Glomerular endothelial cell (primary cell): ENCODE results near the gene ADGRV1. TPM values are rescaled to one million over a fixed set of nuclear protein-coding genes. Genes with fewer than 3 reads are reported as not detected.

Experiments used
- DNase-seq: peaks from one replicate; pipeline ENCODE4 v3.0.0-alpha.2; 2011; ENCODE audit warnings: low read depth, low spot score; ENCODE audit errors: extremely low read depth
- total RNA-seq: library from RNA; depleted of rRNA; stranded (reverse); fragments of >200 nt; gene quantifications from 2 replicates; pipeline ENCODE4 v1.2.3, GENCODE V29; 2015

ADGRV1 gene
- total RNA-seq: 0.12 and 0.15 TPM in 2 replicates

GRCh38 chr5:90558344-90559192 is at the start of gene ADGRV1:
TSS of gene ADGRV1 (plus strand) at chr5:90558797. CDS start at chr5:90558896, 99 bp downstream.
- DNase-seq: no peak

- no peak for DNase-seq
Observed at GRCh38 chr5:90510438-90510837, 48.2 kb upstream of the ADGRV1 start.

- DNase-seq: no peak
Observed at GRCh38 chr5:90514520-90514919, 44.1 kb upstream of the ADGRV1 start.

- DNase-seq: no peak
Observed at GRCh38 chr5:90518661-90519060, 39.9 kb upstream of the ADGRV1 start.

- DNase-seq: peak; percentile 67
Observed at GRCh38 chr5:90519081-90519480, 39.5 kb upstream of the ADGRV1 start.

GRCh38 chr5:90528601-90529193 is 29.9 kb upstream of the ADGRV1 start:
- no peak for DNase-seq

GRCh38 chr5:90529194-90529938 is 29.2 kb upstream of the ADGRV1 start, which contains the start of gene LYSMD3:
TSS of gene LYSMD3 (minus strand) at chr5:90529584. CDS start at chr5:90525289, 4,295 bp downstream.
- no peak for DNase-seq

- no peak for DNase-seq
Observed at GRCh38 chr5:90529939-90530677, 28.5 kb upstream of the ADGRV1 start.

GRCh38 chr5:90530736-90531487 is 27.7 kb upstream of the ADGRV1 start:
- DNase-seq: no peak

GRCh38 chr5:90533794-90534193 is 24.8 kb upstream of the ADGRV1 start:
- no peak for DNase-seq

- no peak for DNase-seq
Observed at GRCh38 chr5:90534922-90535321, 23.7 kb upstream of the ADGRV1 start.

- no peak for DNase-seq
Observed at GRCh38 chr5:90542827-90543519, 15.6 kb upstream of the ADGRV1 start.

- DNase-seq: no peak
Observed at GRCh38 chr5:90545511-90545910, 13.1 kb upstream of the ADGRV1 start.

GRCh38 chr5:90546216-90546837 is 12.3 kb upstream of the ADGRV1 start:
- DNase-seq: no peak

GRCh38 chr5:90547072-90547536 is 11.5 kb upstream of the ADGRV1 start:
- DNase-seq: no peak

- DNase-seq: no peak
Observed at GRCh38 chr5:90548069-90548593, 10.5 kb upstream of the ADGRV1 start.

- DNase-seq: no peak
Observed at GRCh38 chr5:90549223-90549622, 9.4 kb upstream of the ADGRV1 start.

GRCh38 chr5:90549729-90550275 is 8.8 kb upstream of the ADGRV1 start:
- no peak for DNase-seq
